ENCODE results near the gene GFRA1. TPM values are rescaled to one million over a fixed set of nuclear protein-coding genes. Genes with fewer than 3 reads are reported as not detected.

GFRA1 gene
- total and polyA plus RNA-seq, 10 donors: 0.52 to 36.5 (median 4.5) TPM

- no peaks in the 10 kb centered on the region for H3K36me3 ChIP-seq
Measured at GRCh38 chr10:116106611-116107010, 166.4 kb downstream of the GFRA1 start.

GRCh38 chr10:116105264-116105663 is 167.7 kb downstream of the GFRA1 start:
- DNase-seq: no peak
- no peak for TF ChIP-seq POLR2A (IDR thresholded peaks at IDR 0.05)
- TF ChIP-seq POLR2AphosphoS5 (IDR thresholded peaks at IDR 0.05): no peak
- TF ChIP-seq CTCF (IDR thresholded peaks at IDR 0.05 in 8 of 11, conservative IDR thresholded peaks at IDR 0.05 in 3 of 11): no peak
- Histone ChIP-seq H3K36me3 (no peaks in the 10 kb centered on the region), H3K27me3 (replicated peaks in 1 of 7) (no peaks in the 10 kb centered on the region), H3K4me3 (no peak overlapping the region), H3K4me1 (no peaks in the 10 kb centered on the region), H3K9me3 (peaks cover 0 to 6% (median 0%) of the 10 kb centered on the region in 8 donors), H3K27ac (no peak overlapping the region)
- intact Hi-C loops (cut with DNase I; ENCODE audit: low total_unique reads): no loop called here
- 80 to 88% (median 83%) methylated on average over 4 of the region's 4 CpGs for WGBS, 5 donors

More at GRCh38 chr10:116106611-116107010, 166.4 kb downstream of the GFRA1 start:
- H3K9me3 ChIP-seq: peaks cover 0 to 6% (median 0%) of the 10 kb centered on the region in 8 donors
- DNase-seq: no peak
- no peak overlapping the region for H3K4me3 ChIP-seq
- intact Hi-C loops (cut with DNase I; ENCODE audit: low total_unique reads): no loop called here
- H3K27ac ChIP-seq: no peak overlapping the region
- no peak for TF ChIP-seq POLR2AphosphoS5 (IDR thresholded peaks at IDR 0.05)
- no peak for TF ChIP-seq POLR2A (IDR thresholded peaks at IDR 0.05)
- TF ChIP-seq CTCF (IDR thresholded peaks at IDR 0.05 in 8 of 11, conservative IDR thresholded peaks at IDR 0.05 in 3 of 11): no peak
- no peaks in the 10 kb centered on the region for H3K27me3 ChIP-seq (replicated peaks in 1 of 7)
- WGBS, 5 donors: 83 to 89% (median 85%) methylated on average over 5 of the region's 5 CpGs
- no peaks in the 10 kb centered on the region for H3K4me1 ChIP-seq

GRCh38 chr10:116104210-116104932 is 168.6 kb downstream of the GFRA1 start:
- Histone ChIP-seq H3K4me1 (no peaks in the 10 kb centered on the region), H3K27me3 (replicated peaks in 1 of 7) (no peaks in the 10 kb centered on the region), H3K36me3 (no peaks in the 10 kb centered on the region), H3K9me3 (peaks cover 0 to 6% (median 0%) of the 10 kb centered on the region in 8 donors), H3K27ac (no peak overlapping the region), H3K4me3 (no peak overlapping the region)
- intact Hi-C loops (cut with DNase I; ENCODE audit: low total_unique reads): no loop called here
- TF ChIP-seq CTCF (IDR thresholded peaks at IDR 0.05 in 8 of 11, conservative IDR thresholded peaks at IDR 0.05 in 3 of 11) (no peak), POLR2AphosphoS5 (IDR thresholded peaks at IDR 0.05) (no peak), POLR2A (IDR thresholded peaks at IDR 0.05) (no peak)
- DNase-seq: no peak
- WGBS, 5 donors: 73 to 94% (median 87%) methylated on average over 4 to 7 of the region's 7 CpGs

GRCh38 chr10:116103668-116104067 is 169.3 kb downstream of the GFRA1 start:
- 87 to 98% (median 94%) methylated on average over 4 of the region's 4 CpGs for WGBS, 5 donors
- no peak for TF ChIP-seq POLR2AphosphoS5 (IDR thresholded peaks at IDR 0.05)
- TF ChIP-seq CTCF (IDR thresholded peaks at IDR 0.05 in 8 of 11, conservative IDR thresholded peaks at IDR 0.05 in 3 of 11): no peak
- no peak for TF ChIP-seq POLR2A (IDR thresholded peaks at IDR 0.05)
- intact Hi-C loops (cut with DNase I; ENCODE audit: low total_unique reads): no loop called here

More at GRCh38 chr10:116103668-116104067, 169.3 kb downstream of the GFRA1 start:
- no peak overlapping the region for H3K4me3 ChIP-seq
- no peak for DNase-seq
- no peaks in the 10 kb centered on the region for H3K36me3 ChIP-seq
- no peaks in the 10 kb centered on the region for H3K27me3 ChIP-seq (replicated peaks in 1 of 7)
- H3K4me1 ChIP-seq: no peaks in the 10 kb centered on the region
- H3K27ac ChIP-seq: no peak overlapping the region
- H3K9me3 ChIP-seq: peaks cover 0 to 6% (median 0%) of the 10 kb centered on the region in 8 donors

All from spleen (tissue), 11 donors.